CD4-positive, alpha-beta memory T cell (primary cell): ENCODE results near the gene CBLN3. TPM values are rescaled to one million over a fixed set of nuclear protein-coding genes. Genes with fewer than 3 reads are reported as not detected.

Source experiments
- CTCF ChIA-PET: fragments of 350-600 bp; sonication (Branson Sonifier 250); formaldehyde crosslinking; loops from one replicate; lab custom pipeline; 2021; ENCODE audit warnings: inconsistent platforms; ENCODE audit not compliant: partially characterized antibody; lab: Charles Lee
- POLR2A ChIA-PET: fragments of 350-600 bp; sonication (Branson Sonifier 250); formaldehyde crosslinking; loops from one replicate; lab custom pipeline; 2021; ENCODE audit not compliant: partially characterized antibody; lab: Charles Lee
- DNase-seq, 5 donors: peaks; one replicate each; pipeline versions ENCODE4 v3.0.0 to v3.0.0-alpha.2; 2020 to 2022; ENCODE audit warnings: mixed read lengths in 1 of 5
- H3K27ac ChIP-seq: one replicate; pipeline ENCODE4 v1.7.0; 2013; ENCODE audit warnings: low read depth, low read length
- H3K27me3 ChIP-seq: 2 replicates; pipeline ENCODE4 v1.7.0; 2013; ENCODE audit warnings: mild to moderate bottlenecking, low read length, moderate library complexity; ENCODE audit not compliant: insufficient read depth
- H3K36me3 ChIP-seq: 2 replicates; pipeline ENCODE4 v1.7.0; 2013; ENCODE audit warnings: mild to moderate bottlenecking, low read length, moderate library complexity; ENCODE audit not compliant: insufficient read depth
- H3K4me1 ChIP-seq: 2 replicates; pipeline ENCODE4 v1.7.0; 2013; ENCODE audit warnings: mild to moderate bottlenecking, low read length, moderate library complexity; ENCODE audit not compliant: insufficient read depth
- H3K4me3 ChIP-seq, 2 donors: one replicate each; pipeline ENCODE4 v1.7.0; 2013; ENCODE audit warnings: low read length in 2 of 2, mild to moderate bottlenecking in 1 of 2
- H3K9me3 ChIP-seq, 2 donors: one replicate each; pipeline ENCODE4 v1.7.0; 2013; ENCODE audit warnings: low read length in 2 of 2, control low read depth in 1 of 2; ENCODE audit not compliant: control insufficient read depth in 1 of 2
- H3K27ac Mint-ChIP-seq, 7 donors: one replicate each; pipeline ENCODE4 v1.8.0; 2020 to 2021; ENCODE audit warnings: mixed read lengths in 7 of 7, mild to moderate bottlenecking in 6 of 7, inconsistent platforms in 3 of 7, moderate library complexity in 3 of 7
- H3K27me3 Mint-ChIP-seq, 2 donors: one replicate each; pipeline ENCODE4 v1.8.0; 2020 to 2021; ENCODE audit warnings: mixed read lengths in 2 of 2
- H3K36me3 Mint-ChIP-seq, 2 donors: one replicate each; pipeline ENCODE4 v1.8.0; 2020 to 2021; ENCODE audit warnings: mixed read lengths in 2 of 2, inconsistent platforms in 1 of 2, mild to moderate bottlenecking in 1 of 2
- H3K4me1 Mint-ChIP-seq, 4 donors: one replicate each; pipeline ENCODE4 v1.8.0; 2020 to 2021; ENCODE audit warnings: mixed read lengths in 4 of 4, mild to moderate bottlenecking in 1 of 4
- H3K4me3 Mint-ChIP-seq, 8 donors: one replicate each; pipeline ENCODE4 v1.8.0; 2020 to 2021; ENCODE audit warnings: mixed read lengths in 8 of 8, mild to moderate bottlenecking in 7 of 8, moderate library complexity in 6 of 8, inconsistent platforms in 3 of 8
- H3K9me3 Mint-ChIP-seq, 8 donors: one replicate each; pipeline ENCODE4 v1.8.0; 2020 to 2021; ENCODE audit warnings: mixed read lengths in 8 of 8, mild to moderate bottlenecking in 5 of 8, inconsistent platforms in 3 of 8, moderate library complexity in 1 of 8
- intact Hi-C: fragments of 100-400 bp; cut with micrococcal nuclease; formaldehyde crosslinking; loops from one replicate; pipeline ENCODE4 v1.15.1; 2023
- polyA plus RNA-seq, 2 donors: library from polyadenylated mRNA; unstranded; fragments of 300-500 nt; fragmentation: Illumina TruSeq; gene quantifications; one replicate each; pipeline ENCODE4 v1.2.3, GENCODE V29; 2021
- total RNA-seq, 2 experiments: library from RNA; stranded (reverse); gene quantifications; one replicate each; pipeline ENCODE4 v1.2.3, GENCODE V29; 2021

The CBLN3 gene
- total and polyA plus RNA-seq, 4 experiments from 2014 or later = 0.41 to 6.1 (median 3.8) TPM; not detected in 1

DNA sequence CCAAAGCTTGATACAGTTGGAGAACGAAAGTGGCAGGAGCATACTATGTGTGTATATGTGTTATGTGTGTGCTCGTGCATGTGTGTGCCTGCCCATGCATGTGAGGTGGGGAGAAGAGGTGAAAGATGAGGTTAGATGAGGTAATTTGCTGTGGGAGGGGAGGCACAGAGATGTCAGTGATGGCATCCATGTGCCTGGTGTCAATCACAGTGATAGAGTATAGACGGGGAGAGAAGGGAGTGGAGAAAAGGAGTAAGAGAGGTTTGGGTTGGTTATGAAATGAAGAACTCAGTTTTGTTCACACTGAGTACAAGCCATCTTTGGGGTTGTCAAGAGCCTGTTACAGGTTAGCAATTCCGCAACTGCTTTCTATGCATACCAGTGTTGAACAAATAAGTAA is 45.3 kb downstream of the CBLN3 start:
- intact Hi-C loops = no loop called here
- ChIA-PET POLR2A (interaction anchor here (0.6 kb wide), 1 partner anchor 9 kb away, joined by 3 read pairs; no protein-coding TSS in a partner anchor), CTCF (no interaction called here)
- peak overlapping the region in 1 of 8 donors; percentile 11 for H3K4me3 Mint-ChIP-seq
- no peaks in the 10 kb centered on the region for H3K4me1 Mint-ChIP-seq
- Histone ChIP-seq H3K27ac (no peak overlapping the region), H3K4me3 (no peak overlapping the region), H3K9me3 (no peaks in the 10 kb centered on the region), H3K27me3 (no peaks in the 10 kb centered on the region), H3K36me3 (no peaks in the 10 kb centered on the region), H3K4me1 (no peaks in the 10 kb centered on the region)
- H3K27ac Mint-ChIP-seq = peak overlapping the region in 1 of 7 donors; percentile 5
- H3K36me3 Mint-ChIP-seq = no peaks in the 10 kb centered on the region
- peaks cover 12 to 19% of the 10 kb centered on the region in 2 donors for H3K27me3 Mint-ChIP-seq
- no peaks in the 10 kb centered on the region for H3K9me3 Mint-ChIP-seq
- no peak for DNase-seq

DNA sequence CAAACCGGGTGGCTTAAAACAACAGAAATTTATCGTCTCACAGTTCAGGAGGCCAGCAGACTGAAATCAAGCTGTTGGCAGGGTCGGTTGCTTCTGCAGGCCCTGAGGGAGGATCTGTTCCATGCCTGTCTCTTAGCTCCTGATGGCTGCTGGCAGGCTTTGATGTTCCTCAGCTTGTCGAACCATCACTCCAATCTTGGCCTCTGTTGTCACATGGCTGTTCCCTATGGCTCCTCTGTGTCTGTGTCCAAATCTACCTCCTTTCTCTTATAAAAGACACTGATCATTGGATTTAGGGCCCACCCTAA is 47.5 kb downstream of the CBLN3 start:
- ChIA-PET CTCF (interaction anchor here (0.7 kb wide), 1 partner anchor 29 kb away, joined by 3 read pairs; no protein-coding TSS in a partner anchor), POLR2A (no interaction called here)
- no peak for DNase-seq
- Mint-ChIP-seq H3K9me3 (no peaks in the 10 kb centered on the region), H3K27ac (no peak overlapping the region), H3K4me3 (no peak overlapping the region), H3K36me3 (no peaks in the 10 kb centered on the region), H3K27me3 (peaks cover 8 to 11% of the 10 kb centered on the region in 2 donors), H3K4me1 (no peaks in the 10 kb centered on the region)
- no peaks in the 10 kb centered on the region for H3K4me1 ChIP-seq
- H3K9me3 ChIP-seq = no peaks in the 10 kb centered on the region
- H3K36me3 ChIP-seq = no peaks in the 10 kb centered on the region
- no peaks in the 10 kb centered on the region for H3K27me3 ChIP-seq
- no peak overlapping the region for H3K27ac ChIP-seq
- intact Hi-C loops = no loop called here
- no peak overlapping the region for H3K4me3 ChIP-seq

DNA sequence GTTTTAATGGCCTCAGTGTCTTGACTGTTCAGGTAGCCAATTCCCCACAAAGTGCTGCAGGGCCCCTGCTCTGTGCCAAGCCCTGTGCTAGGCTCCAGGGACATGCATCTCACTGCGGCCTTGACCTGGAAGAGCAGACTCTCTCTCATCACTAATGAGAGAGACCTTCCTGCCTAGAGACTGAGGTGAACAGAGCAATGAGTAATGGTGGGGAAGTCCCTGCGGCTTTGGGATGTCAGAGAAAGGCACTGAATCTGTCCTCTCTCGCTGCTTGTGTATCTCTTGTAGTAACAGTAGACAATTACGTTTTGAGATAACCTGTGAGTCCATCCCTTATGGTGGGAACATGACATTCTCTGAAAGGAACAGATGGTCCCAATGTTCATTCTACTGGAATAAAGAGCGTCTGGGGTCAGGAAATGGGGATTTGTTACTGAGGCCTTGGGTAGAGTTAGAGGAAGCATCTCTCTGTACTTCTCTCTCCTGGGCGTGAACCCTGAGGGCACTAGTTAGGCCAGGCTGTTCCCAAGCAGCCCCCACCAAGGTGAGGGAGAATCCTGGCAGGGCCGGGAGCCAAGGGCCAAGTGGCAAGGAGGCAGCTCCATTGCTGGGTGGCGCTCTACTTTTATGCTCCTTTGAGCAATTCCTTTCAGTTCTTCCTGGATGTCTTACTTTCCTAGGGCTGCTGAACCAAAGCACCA is 48.0 kb downstream of the CBLN3 start:
- intact Hi-C loops = no loop called here
- H3K36me3 Mint-ChIP-seq = no peaks in the 10 kb centered on the region
- no peaks in the 10 kb centered on the region for H3K4me1 Mint-ChIP-seq
- CTCF ChIA-PET = no interaction called here
- POLR2A ChIA-PET = interaction anchor here (0.9 kb wide), 1 partner anchor 22 kb away, joined by 3 read pairs; no protein-coding TSS in a partner anchor
- H3K27me3 Mint-ChIP-seq = peaks cover 5 to 6% of the 10 kb centered on the region in 2 donors
- H3K9me3 Mint-ChIP-seq = no peaks in the 10 kb centered on the region
- no peak overlapping the region for H3K27ac Mint-ChIP-seq
- H3K4me3 ChIP-seq = no peak overlapping the region
- peak overlapping the region in 1 of 8 donors; percentile 22 for H3K4me3 Mint-ChIP-seq
- H3K4me1 ChIP-seq = no peaks in the 10 kb centered on the region
- H3K27me3 ChIP-seq = no peaks in the 10 kb centered on the region
- H3K36me3 ChIP-seq = no peaks in the 10 kb centered on the region
- no peak for DNase-seq
- H3K9me3 ChIP-seq = no peaks in the 10 kb centered on the region
- H3K27ac ChIP-seq = no peak overlapping the region

DNA sequence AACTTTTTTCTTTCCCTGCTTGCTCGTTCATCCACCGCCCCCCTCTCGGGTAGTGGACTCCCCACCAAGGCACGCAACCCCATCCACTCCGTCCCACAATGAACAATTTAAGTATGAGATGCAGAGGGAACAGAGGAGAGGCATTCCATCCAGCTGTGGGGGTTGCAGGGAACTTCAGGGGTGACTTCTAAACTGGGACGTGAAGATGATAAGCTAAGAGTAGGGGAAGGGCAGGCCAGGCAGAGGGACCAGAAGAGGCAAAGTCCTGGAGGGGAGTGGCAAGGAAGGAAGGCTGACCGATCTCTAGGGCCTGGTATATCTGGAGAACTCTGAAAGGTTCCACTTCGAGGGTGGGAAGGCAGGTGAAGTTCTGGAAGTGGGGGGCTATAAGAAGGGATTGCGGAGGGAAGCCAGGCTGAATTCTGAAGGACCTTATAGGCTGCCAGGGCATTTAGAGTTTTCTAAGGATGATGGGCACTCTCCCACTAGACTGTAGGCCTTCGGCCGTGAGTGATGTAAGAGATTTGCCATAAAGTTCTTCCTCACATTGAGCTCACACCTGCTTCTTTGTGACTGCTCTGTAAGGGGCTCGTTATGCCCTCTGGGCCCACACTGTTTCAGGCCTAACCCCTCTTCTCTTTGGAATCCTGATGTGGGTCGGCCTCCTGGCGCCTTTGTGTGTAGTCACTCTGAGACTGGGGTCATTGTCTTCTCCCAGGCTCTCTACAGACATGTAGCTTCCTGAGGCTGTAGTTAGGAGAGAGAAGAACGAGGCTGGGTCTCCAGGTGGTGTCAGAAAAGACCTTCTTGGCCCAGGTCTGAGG is 49.3 kb downstream of the CBLN3 start:
- DNase-seq = no peak
- H3K27ac Mint-ChIP-seq = peak overlapping the region in 1 of 7 donors; percentile 19
- H3K4me3 Mint-ChIP-seq = no peak overlapping the region
- POLR2A ChIA-PET = interaction anchor here (0.9 kb wide), 1 partner anchor 24 kb away, joined by 3 read pairs; no protein-coding TSS in a partner anchor
- no peaks in the 10 kb centered on the region for H3K36me3 Mint-ChIP-seq
- Histone ChIP-seq H3K36me3 (no peaks in the 10 kb centered on the region), H3K4me1 (no peaks in the 10 kb centered on the region), H3K27ac (no peak overlapping the region), H3K27me3 (no peaks in the 10 kb centered on the region), H3K4me3 (no peak overlapping the region), H3K9me3 (no peaks in the 10 kb centered on the region)
- no peaks in the 10 kb centered on the region for H3K4me1 Mint-ChIP-seq
- CTCF ChIA-PET = no interaction called here
- no peaks in the 10 kb centered on the region for H3K9me3 Mint-ChIP-seq
- intact Hi-C loops = no loop called here
- H3K27me3 Mint-ChIP-seq = peaks cover 2 to 8% of the 10 kb centered on the region in 2 donors

DNA sequence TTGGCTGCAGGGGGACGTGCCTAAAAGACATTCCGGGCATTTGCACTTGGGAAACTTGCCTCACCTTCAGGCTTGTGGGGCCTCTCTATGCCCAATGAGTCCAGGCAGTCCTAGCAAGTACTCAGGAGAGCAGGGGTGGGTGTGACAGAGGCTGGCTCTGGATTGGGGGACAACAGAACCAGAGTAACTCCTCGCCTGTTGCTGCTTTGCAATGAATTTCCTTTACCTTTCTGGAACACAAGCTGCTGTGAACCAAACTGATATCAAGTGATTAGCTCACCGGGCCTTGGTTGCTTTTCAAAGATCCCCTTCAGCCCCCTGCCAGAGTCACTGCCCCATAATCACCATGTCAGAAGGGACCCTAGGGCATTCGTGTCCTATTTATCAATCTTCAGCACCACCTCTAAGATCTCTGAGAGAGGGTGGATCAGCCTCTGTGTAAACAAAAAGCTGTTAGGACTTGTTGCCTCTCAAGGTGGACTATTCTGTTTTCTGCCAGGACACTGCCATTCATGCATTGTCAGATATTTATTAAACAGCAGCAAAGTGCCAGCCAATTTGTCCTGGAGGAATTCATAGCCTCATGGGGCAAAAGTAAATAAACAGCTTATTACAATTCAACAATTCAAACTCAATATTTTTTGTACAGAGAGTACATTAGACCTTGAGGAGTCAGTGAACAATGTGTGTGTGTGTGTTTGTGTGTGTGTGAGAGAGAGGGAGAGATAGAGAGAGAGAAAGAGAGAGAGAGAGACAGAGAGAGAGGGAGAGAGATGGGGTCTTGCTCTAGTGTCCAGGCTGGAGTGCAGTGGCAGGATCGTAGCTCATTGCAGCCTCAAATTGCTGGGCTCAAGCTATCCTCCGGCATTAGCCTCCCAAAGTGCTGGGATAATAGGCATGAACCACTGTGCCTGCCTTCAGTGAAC is 50.2 kb downstream of the CBLN3 start:
- peaks cover 2 to 11% of the 10 kb centered on the region in 2 donors for H3K27me3 Mint-ChIP-seq
- no peak overlapping the region for H3K27ac ChIP-seq
- H3K36me3 ChIP-seq = no peaks in the 10 kb centered on the region
- ChIA-PET POLR2A (no interaction called here), CTCF (no interaction called here)
- no peak overlapping the region for H3K4me3 ChIP-seq
- H3K4me1 ChIP-seq = no peaks in the 10 kb centered on the region
- DNase-seq = no peak
- H3K27ac Mint-ChIP-seq = peak overlapping the region in 1 of 7 donors; percentile 52
- no peaks in the 10 kb centered on the region for H3K36me3 Mint-ChIP-seq
- H3K27me3 ChIP-seq = no peaks in the 10 kb centered on the region
- no peaks in the 10 kb centered on the region for H3K9me3 Mint-ChIP-seq
- no peaks in the 10 kb centered on the region for H3K4me1 Mint-ChIP-seq
- intact Hi-C loops = no loop called here
- H3K4me3 Mint-ChIP-seq = no peak overlapping the region
- H3K9me3 ChIP-seq = no peaks in the 10 kb centered on the region

DNA sequence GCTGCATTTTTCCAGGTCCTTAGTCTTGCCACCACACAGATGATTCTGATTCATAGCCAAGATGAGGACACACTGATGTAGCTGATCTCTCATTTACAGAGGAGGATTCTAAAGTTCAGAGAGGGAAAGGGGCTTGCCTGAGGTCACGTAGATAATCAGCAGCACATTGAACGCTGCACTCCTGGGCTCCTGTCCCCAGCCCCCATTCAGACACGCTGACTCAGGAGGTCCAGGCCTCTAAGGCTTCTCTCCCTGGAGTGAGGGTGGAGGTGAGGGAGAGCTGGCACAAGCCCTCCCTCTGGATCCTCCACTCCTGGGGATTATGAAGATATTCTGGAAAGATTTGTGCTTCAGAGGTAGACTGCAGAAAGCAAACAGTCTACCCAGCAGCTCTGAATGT is 51.1 kb downstream of the CBLN3 start:
- no peaks in the 10 kb centered on the region for H3K9me3 Mint-ChIP-seq
- CTCF ChIA-PET = no interaction called here
- POLR2A ChIA-PET = no interaction called here
- no peak overlapping the region for H3K4me3 Mint-ChIP-seq
- Histone ChIP-seq H3K4me3 (no peak overlapping the region), H3K9me3 (no peaks in the 10 kb centered on the region), H3K27me3 (no peaks in the 10 kb centered on the region), H3K27ac (no peak overlapping the region), H3K36me3 (no peaks in the 10 kb centered on the region), H3K4me1 (no peaks in the 10 kb centered on the region)
- H3K36me3 Mint-ChIP-seq = no peaks in the 10 kb centered on the region
- no peak overlapping the region for H3K27ac Mint-ChIP-seq
- H3K27me3 Mint-ChIP-seq = peaks cover 0 to 8% of the 10 kb centered on the region in 2 donors
- H3K4me1 Mint-ChIP-seq = no peaks in the 10 kb centered on the region
- DNase-seq = no peak
- intact Hi-C loops = no loop called here

DNA sequence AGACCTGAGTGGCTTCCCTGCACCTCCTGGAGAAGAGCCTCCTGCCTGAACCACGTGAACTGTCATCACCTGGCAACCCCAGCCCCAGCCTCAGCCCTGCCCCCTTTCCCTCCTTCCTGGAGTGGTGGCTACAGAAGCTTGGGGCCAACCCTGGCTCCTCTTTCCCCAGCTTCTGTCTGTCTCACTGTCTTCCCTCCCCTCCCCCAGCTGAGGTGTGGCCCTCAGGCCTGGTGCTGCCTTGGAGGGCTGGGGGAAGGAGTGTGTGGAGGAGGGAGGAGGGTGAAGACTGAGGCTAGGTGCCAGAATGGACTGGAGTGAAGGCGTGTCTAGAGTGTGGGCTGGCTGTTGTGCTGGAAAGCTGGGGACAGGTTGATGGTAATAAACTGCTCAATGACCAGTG is 51.8 kb downstream of the CBLN3 start:
- Histone ChIP-seq H3K27ac (no peak overlapping the region), H3K36me3 (no peaks in the 10 kb centered on the region), H3K4me3 (no peak overlapping the region), H3K27me3 (no peaks in the 10 kb centered on the region), H3K4me1 (no peaks in the 10 kb centered on the region), H3K9me3 (no peaks in the 10 kb centered on the region)
- DNase-seq = no peak
- Mint-ChIP-seq H3K36me3 (no peaks in the 10 kb centered on the region), H3K27ac (no peak overlapping the region), H3K4me1 (no peaks in the 10 kb centered on the region), H3K4me3 (no peak overlapping the region), H3K27me3 (peaks cover 0 to 8% of the 10 kb centered on the region in 2 donors), H3K9me3 (no peaks in the 10 kb centered on the region)
- ChIA-PET CTCF (no interaction called here), POLR2A (no interaction called here)
- intact Hi-C loops = no loop called here
